ENCODE results near the gene LRRC2.

GRCh38 chr3:46553154-46553553, 12.9 kb downstream of the LRRC2 start:
- TF ChIP-seq CTCF (IDR thresholded peaks at IDR 0.05; ENCODE audit: borderline replicate concordance, extremely low read depth, low read length, poor library complexity, severe bottlenecking) (no peak), EZH2 (IDR thresholded peaks at IDR 0.05; ENCODE audit: borderline replicate concordance, low read depth, low read length, severe bottlenecking) (no peak)

All from DND-41 (cell line).